GM12891 (cell line): Measurements from ENCODE around the gene ZNF500.

ENCODE experiments used
- PAX5 ChIP-seq: IDR thresholded peaks from 2 replicates; pipeline ENCODE4 v1.6.1; 2011; ENCODE audit warnings: low read length, moderate library complexity, mild to moderate bottlenecking; ENCODE audit not compliant: insufficient read depth, severe bottlenecking
- POLR2A ChIP-seq: IDR thresholded peaks from 2 replicates; pipeline ENCODE4 v1.6.1; 2011; ENCODE audit warnings: low read depth, low read length, control low read depth
- POLR2AphosphoS5 ChIP-seq: IDR thresholded peaks from 2 replicates; pipeline ENCODE4 v1.6.1; 2011; ENCODE audit warnings: low read depth, low read length, control low read depth
- POU2F2 ChIP-seq: IDR thresholded peaks from 2 replicates; pipeline ENCODE4 v1.6.1; 2011; ENCODE audit warnings: low read depth, mild to moderate bottlenecking, control low read depth, low read length, moderate library complexity
- SPI1 ChIP-seq: IDR thresholded peaks from 2 replicates; pipeline ENCODE4 v1.6.1; 2011; ENCODE audit warnings: low read depth, low read length, control low read depth
- TAF1 ChIP-seq: IDR thresholded peaks from 2 replicates; pipeline ENCODE4 v1.6.1; 2011; ENCODE audit warnings: low read depth, low read length, control low read depth

DNA sequence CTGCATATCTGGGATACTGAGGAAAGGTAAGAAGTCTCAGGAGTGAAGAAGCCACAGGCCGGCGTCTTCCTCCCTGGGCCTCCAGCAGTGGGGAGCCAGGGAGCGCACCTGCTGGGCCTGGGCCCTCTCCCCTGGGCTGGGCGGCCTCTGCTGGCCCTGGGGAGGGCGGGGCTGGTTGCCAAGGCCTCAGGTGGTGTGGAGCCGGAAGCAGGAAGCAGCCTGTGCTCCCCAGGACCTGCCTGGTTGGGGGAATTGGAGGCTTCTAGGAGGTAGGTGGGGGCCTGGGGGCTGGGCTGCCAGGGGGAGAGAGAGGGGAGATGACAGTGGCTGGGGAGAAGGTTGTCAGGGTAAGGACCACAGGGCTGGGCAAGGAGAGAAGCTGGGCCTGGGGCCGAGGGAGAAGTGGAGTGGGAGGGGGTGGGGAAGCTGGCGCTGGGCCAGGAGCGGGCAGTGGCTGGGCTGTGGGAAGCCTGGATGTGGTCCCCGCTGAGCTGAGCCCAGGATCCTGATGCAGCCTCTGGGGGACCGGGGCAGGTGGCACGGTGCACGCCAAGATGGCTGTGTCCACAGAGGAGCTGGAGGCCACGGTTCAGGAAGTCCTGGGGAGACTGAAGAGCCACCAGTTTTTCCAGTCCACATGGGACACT, 28.3 kb upstream of the ZNF500 start, which contains the start of gene SMIM22:
- TF ChIP-seq POU2F2 = no peak
- no peak for TF ChIP-seq POLR2AphosphoS5
- no peak for TF ChIP-seq POLR2A
- TF ChIP-seq TAF1 = no peak
- TF ChIP-seq SPI1 = no peak
- TF ChIP-seq PAX5 = no peak
